ENCODE data around the gene SOD3. TPM values are rescaled to one million over a fixed set of nuclear protein-coding genes. Genes with fewer than 3 reads are reported as not detected.
A peak's percentile ranks its signal among the peaks of the same experiment; 100 is the strongest.

SOD3 gene
- total and polyA plus RNA-seq, 2 of the 8 experiments (the other 6 are each of a cell fraction or from before 2014, with no cell fraction given) = 4.9 TPM

GRCh38 chr4:24794480-24794879, 893 bp upstream of the SOD3 start:
- peaks cover 6 to 23% (median 19%) of the 10 kb centered on the region in 4 experiments for H3K27me3 ChIP-seq (replicated peaks in 1 of 4; ENCODE audit: control insufficient read depth in 3 of 4, extremely low read depth in 1 of 4, insufficient read depth in 3 of 4, low read length in 3 of 4)
- no peak overlapping the region for H2AK5ac ChIP-seq (ENCODE audit: low read depth, low read length)
- H3K9me3 ChIP-seq (ENCODE audit: insufficient read depth in 2 of 2, low read depth in 1 of 2, low read length in 1 of 2) = peaks cover 0 to 3% of the 10 kb centered on the region in 2 experiments; a peak in 1 of 4 replicates
- no peak overlapping the region for H3K9ac ChIP-seq (replicated peaks in 1 of 4; ENCODE audit: extremely low read depth in 1 of 4, low read depth in 3 of 4, low read length in 3 of 4)
- H3K18ac ChIP-seq (ENCODE audit: extremely low read depth, low read length) = no peak overlapping the region
- no peak overlapping the region for H4K8ac ChIP-seq (ENCODE audit: extremely low read depth, insufficient read depth, low read length)
- H2AFZ ChIP-seq (ENCODE audit: low read length) = no peak overlapping the region
- H3K4me1 ChIP-seq (replicated peaks in 1 of 4; ENCODE audit: control insufficient read depth in 3 of 4, insufficient read depth in 4 of 4, low read length in 3 of 4) = peaks cover 1 to 18% (median 7%) of the 10 kb centered on the region in 4 experiments; a peak in 6 of 7 replicates
- no peak overlapping the region for H2BK120ac ChIP-seq (replicated peaks; ENCODE audit: low read depth, low read length)
- H3K4ac ChIP-seq (replicated peaks; ENCODE audit: insufficient read length, low read depth, low read length) = no peak overlapping the region
- FAIRE-seq (no peak), DNase-seq (ENCODE audit: low read depth in 1 of 2, low spot score in 2 of 2) (no peak)
- TF ChIP-seq RBBP5 (IDR thresholded peaks at IDR 0.05; ENCODE audit: borderline replicate concordance, low read depth, low read length) = no peak
- TF ChIP-seq ATF3 (IDR thresholded peaks at IDR 0.05; ENCODE audit: insufficient read depth, low read depth, low read length) = no peak
- TF ChIP-seq NRF1 (IDR thresholded peaks at IDR 0.05; ENCODE audit: low read depth, low read length) = no peak
- H3K4me2 ChIP-seq (ENCODE audit: insufficient read depth in 1 of 2, low read depth in 2 of 2, low read length in 2 of 2) = peak overlapping the region in 1 of 2 experiments; percentile 56; a peak in 1 of 4 replicates
- no peak overlapping the region for H4K91ac ChIP-seq (replicated peaks; ENCODE audit: insufficient read length, low read length)
- ChIA-PET POLR2A (ENCODE audit: partially characterized antibody) (interaction anchor here (1.0 to 1.6 kb wide), 3 partner anchors 10 to 281 kb away, joined by 3 to 4 read pairs (median 3); no protein-coding TSS in a partner anchor), CTCF (ENCODE audit: partially characterized antibody) (interaction anchor here (0.7 to 4.5 kb wide), 29 partner anchors 9 to 518 kb away, joined by 3 to 25 read pairs (median 4); partner anchors contain the start of gene ZCCHC4)
- no peak overlapping the region for H2BK15ac ChIP-seq (ENCODE audit: low read length)
- no peak overlapping the region for H2BK5ac ChIP-seq (ENCODE audit: low read depth, low read length)
- H4K20me1 ChIP-seq (replicated peaks in 1 of 2; ENCODE audit: control insufficient read depth in 1 of 2, insufficient read depth in 2 of 2, low read length in 2 of 2) = no peaks in the 10 kb centered on the region
- 83% methylated on average over 10 of the region's 10 CpGs; no CpG with 5 or more reads in 1 of the 2 experiments for WGBS, 2 experiments (ENCODE audit: extremely low coverage in 1 of 2, insufficient coverage in 1 of 2, insufficient read length in 1 of 2, insufficient replicate concordance in 2 of 2, low coverage in 1 of 2, low lambda C conversion rate in 2 of 2, missing lambda C conversion rate in 1 of 2)
- no peak overlapping the region for H2BK20ac ChIP-seq (ENCODE audit: low read length)
- no peaks in the 10 kb centered on the region for H3K79me1 ChIP-seq (ENCODE audit: low read depth, low read length)
- no peak overlapping the region for H2BK12ac ChIP-seq (ENCODE audit: low read depth, low read length)
- H4K5ac ChIP-seq (ENCODE audit: insufficient read length, low read depth, low read length) = no peak overlapping the region
- no peak overlapping the region for H3K14ac ChIP-seq (ENCODE audit: insufficient read length)
- H3K79me2 ChIP-seq (ENCODE audit: control insufficient read depth in 1 of 2, insufficient read depth in 2 of 2, low read length in 2 of 2) = no peaks in the 10 kb centered on the region
- peaks cover 5% of the 10 kb centered on the region; the same call in 1 of the 2 replicates for H3K23me2 ChIP-seq (ENCODE audit: low read depth, low read length)
- no peak overlapping the region for H3K4me3 ChIP-seq (ENCODE audit: extremely low read depth in 1 of 4, insufficient read depth in 2 of 4, low read depth in 3 of 4, low read length in 4 of 4)
- H3K23ac ChIP-seq (ENCODE audit: insufficient read length) = no peak overlapping the region
- H3K36me3 ChIP-seq (ENCODE audit: control insufficient read depth in 2 of 4, insufficient read depth in 4 of 4, low read length in 3 of 4) = peaks cover 0 to 3% (median 0%) of the 10 kb centered on the region in 4 experiments; a peak in 1 of 8 replicates
- no peak overlapping the region for H3K56ac ChIP-seq (replicated peaks; ENCODE audit: insufficient read length, low read depth, low read length)
- no peak overlapping the region for H3K27ac ChIP-seq (ENCODE audit: low read depth, low read length)
